Head of caudate nucleus (tissue), 42 donors: ENCODE data around the gene SPATA17.

Experiments used
- DNase-seq, 42 donors: peaks; one replicate each; pipeline versions ENCODE4 v3.0.0 to v3.0.0-alpha.2; 2020 to 2021; ENCODE audit warnings: mixed read lengths in 7 of 42
- intact Hi-C: fragments of 100-400 bp; cut with DNase I; formaldehyde crosslinking; loops from one replicate; pipeline ENCODE4 v1.15.0; 2022

Gene SPATA17

DNA sequence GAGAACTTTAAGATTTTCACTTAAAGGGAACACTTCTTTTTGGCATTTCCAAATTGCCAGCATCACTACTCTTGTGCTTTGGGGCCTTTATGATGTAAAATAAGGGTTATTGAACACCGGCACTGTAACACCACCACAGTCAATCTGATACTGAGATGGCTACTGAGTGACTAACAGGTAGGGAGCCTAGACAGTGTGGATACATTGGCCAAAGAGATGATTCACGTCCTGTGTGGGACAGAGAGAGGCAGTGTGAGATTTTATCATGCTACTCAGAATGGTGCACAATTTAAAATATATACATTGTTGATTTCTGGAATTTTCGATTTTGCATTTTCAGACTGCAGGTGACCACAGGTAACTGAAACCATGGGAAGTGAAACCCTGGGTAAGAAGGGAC is 261.6 kb downstream of the SPATA17 start:
- intact Hi-C loops = no loop called here
- DNase-seq = no peak

DNA sequence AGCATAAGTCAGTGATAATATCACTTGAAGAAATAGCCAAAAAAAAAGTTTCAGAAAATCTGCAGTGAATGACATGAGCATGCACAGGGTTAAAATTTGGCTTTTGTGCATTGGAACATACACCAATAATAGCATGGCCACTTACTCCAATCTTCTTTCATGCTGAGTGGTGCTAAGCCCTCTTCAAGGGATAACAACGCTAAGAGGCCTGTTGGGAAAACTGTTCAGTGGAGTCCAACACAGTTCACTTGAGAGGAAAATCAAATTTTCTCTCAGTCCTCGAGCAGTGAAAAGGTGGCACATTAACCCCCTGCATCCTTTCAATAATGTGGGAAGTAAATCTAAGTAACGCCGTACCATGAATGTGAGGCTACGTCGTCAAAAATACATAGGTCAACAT is 264.7 kb downstream of the SPATA17 start:
- no peak for DNase-seq
- intact Hi-C loops = no loop called here

DNA sequence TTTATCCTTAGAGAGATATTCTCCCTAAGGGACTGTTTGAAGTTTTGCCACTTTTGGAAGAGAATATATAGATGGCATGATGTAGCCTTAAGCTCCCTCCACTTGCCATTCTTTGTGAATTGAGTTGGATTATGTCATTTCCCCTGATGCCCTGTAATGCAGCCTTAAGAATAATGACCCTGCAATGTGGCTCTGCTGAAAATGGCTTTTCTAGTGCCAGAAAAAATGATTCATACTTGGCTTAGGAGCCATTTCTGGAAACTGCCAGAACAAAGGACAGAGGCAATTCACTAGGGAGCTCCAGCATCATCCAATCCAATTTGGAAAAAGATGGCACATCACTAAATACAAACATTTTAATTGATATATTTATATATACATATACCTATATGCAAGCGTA is 265.3 kb downstream of the SPATA17 start:
- intact Hi-C loops = no loop called here
- DNase-seq = peak in 1 of 42 donors; percentile 18

DNA sequence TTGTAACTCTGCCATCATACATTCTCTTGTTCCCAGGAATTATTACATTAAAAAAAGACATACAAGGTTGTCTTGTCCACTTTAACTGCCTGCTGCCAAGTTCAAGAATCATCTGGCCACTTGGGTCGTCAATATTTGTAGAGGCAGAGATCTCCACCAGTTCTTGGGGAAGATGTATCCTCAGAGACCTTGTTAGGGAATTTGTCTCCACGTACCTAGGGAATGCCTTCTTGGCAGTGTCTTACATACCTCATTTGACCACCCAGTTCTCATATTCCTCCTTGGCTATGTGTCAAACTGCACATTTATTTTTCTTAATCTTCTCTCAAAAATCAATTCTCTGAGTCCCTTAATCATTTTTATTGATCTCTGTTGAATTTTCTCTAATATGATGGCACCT is 266.0 kb downstream of the SPATA17 start:
- intact Hi-C loops = no loop called here
- DNase-seq = no peak

DNA sequence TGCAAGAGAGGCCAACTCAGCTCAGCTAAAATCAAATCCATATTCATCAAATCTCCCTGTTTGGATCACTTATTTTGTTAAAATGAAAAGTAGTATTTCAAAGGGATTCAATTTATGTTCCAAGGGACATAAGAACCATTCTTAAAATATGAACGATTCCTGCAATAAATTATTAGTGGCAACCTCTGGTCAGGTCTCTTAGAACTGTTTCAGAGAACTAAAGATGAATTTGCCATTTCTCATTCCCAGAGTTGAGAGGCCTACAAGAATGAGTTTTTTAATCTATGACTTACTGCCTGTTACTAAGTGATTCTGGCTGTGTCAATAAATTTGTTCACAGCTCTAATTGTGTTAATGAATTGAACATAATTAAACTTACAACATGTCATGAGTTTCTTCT is 268.5 kb downstream of the SPATA17 start:
- no peak for DNase-seq
- intact Hi-C loops = no loop called here

DNA sequence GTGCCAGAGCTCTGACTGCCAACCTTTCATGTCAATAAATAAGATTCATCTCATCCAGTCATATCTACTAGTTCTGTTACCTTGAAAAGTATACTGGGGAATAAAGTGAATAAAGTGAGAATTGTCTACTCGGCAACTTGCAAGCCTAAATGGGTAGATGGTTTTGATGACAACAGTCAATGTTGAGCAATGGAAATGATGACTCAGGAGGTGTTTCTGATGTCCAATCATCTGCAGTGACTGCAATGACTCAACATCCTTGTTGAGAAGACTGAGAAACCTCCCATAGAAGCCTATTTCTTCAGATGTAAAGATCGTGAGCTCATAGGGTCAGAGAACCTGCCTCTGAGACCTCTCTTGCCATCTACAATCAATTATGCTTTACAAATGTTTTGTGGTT is 276.4 kb downstream of the SPATA17 start:
- intact Hi-C loops = no loop called here
- no peak for DNase-seq

DNA sequence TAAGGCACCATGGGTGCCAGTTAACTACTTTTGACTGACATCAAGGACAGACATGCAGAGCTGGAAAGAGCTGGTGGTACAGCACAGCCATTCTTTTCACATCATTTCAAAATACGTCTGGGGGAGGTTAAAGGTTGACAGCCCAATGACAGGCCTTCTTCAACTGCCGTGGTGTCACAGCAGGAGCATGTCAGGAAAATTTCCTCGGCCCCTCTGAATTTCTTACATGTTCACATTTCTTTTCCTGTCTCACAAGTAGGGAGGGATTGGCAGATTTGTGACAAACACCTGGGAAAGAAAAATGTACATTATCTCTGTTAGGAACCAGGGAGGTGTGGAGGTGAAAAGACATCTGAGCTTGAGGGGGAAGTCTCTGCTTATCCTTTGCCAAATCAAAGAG is 279.1 kb downstream of the SPATA17 start:
- intact Hi-C loops = no loop called here
- no peak for DNase-seq

DNA sequence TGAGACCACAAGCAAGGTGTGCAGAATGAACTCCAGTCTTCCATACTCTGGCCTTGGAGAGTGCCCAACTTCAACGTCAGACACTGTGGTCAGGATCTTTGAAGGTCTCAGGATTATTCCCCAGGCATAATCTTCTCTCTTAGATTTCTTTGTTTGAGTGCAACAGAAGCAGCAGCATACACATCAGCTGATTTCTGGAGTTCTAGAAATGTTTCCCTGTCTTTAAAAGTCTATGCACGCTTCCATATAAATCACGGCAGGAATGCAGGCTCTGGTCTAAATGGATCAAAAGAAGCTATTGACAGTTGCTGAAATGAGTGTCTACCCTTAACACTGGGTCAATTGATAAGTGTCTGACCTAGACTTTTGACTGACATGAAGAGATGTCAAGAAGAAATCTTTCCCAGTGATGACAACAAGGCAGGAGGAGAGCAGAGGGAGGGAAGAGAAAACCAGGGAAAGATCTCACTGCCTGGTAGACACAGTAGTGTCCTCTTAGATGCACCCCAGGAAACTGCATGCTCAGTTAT is 279.7 kb downstream of the SPATA17 start:
- intact Hi-C loops = no loop called here
- DNase-seq = no peak

DNA sequence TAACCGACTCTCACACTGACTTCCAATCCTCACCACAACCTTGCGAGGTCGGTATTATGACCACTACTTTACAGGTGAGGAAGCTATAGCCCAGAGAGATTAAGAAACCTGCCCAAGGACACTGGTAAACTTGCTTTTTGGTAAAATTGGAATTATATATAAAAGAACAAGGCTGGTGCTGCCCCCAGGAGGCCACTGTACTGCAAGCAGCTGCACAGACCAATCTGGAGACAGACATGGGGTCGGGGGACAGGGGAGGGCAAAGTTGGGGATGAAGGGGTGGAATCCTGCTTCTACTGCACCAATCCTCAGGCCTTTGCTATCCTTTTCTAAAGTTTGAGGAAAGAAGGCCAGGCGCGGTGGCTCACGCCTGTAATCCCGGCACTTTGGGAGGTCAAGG is 280.8 kb downstream of the SPATA17 start:
- no peak for DNase-seq
- intact Hi-C loops = no loop called here

DNA sequence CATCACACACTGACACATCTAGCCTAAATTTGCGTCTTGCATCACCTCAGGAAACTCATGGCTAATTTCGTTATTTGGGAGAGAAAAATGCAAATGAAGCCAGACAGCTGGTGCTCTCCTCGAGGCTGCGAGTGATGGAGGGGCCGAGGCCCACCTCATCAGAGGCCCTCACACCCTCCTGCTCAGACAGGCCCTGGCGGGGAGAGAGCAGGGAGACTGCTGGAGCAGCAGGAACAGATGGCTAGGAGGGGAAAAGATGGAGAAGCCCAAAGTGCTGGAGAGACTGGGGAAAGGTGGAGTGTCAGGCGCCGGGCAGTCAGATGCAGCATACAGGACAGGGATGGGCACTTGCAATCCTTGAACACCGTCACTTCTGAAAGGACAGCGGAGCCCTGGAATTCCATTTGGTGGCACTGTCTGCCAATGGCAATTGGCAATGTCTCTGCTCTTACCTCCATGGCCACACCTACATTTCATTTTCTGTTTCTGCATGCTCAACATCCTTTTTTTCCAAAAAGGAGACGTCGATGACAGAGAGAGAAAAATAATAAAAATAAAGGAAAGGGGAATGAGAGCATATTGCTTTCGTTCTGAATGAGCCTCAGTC is 286.2 kb downstream of the SPATA17 start:
- no peak for DNase-seq
- intact Hi-C loops = no loop called here

DNA sequence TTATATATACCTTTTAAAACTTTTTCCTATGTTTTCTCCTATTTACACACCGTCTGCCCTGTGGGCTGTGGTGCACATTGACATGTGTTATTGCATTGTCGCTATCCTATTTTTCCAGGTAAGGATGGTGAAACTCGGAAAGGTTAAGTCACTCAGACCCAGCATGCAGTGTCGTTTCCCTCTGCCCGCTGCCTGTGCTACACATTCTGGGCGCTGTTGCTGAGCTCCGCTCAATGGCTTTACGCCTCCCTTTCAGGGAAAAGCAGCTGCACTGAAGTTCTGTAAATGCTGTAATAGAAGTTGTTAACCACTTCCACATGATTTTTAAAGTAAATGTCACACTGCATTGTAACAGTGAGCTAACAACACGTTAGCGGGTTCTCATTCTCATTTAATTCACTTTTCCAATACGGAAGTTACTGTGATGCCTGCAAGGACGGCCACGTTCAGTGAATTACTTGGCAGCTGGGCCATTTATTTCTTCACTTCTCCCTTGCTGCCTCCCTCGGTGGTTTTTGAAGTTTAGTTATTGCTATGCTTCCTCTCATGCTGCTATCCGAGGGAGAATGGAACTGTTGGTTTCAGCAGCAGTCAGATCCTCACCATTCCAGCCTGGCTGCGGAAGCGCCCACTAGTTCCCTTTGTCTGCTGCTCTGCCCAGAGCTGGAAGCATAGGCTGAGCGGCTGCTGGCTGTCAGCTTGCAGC is 288.7 kb downstream of the SPATA17 start:
- peak in 5 of 42 donors; percentile 2 to 7 (median 5) for DNase-seq

More for the DNA sequence above, 288.7 kb downstream of the SPATA17 start:
- intact Hi-C loops = no loop called here
